IPS DF 6.9 (cell line): Measurements from ENCODE around the gene C1S.

ENCODE experiments used
- DNase-seq: peaks from one replicate; pipeline ENCODE4 v3.0.0-alpha.2; 2013; ENCODE audit warnings: low read depth, low spot score
- H3K27ac ChIP-seq: one replicate; pipeline ENCODE4 v1.5.1; 2013; ENCODE audit warnings: low read length, control low read depth
- H3K27me3 ChIP-seq: 2 replicates; pipeline ENCODE4 v1.6.1; 2013; ENCODE audit warnings: mild to moderate bottlenecking, low read length; ENCODE audit not compliant: control insufficient read depth, insufficient read depth
- H3K36me3 ChIP-seq: 2 replicates; pipeline ENCODE4 v1.6.1; 2013; ENCODE audit warnings: low read length; ENCODE audit not compliant: control insufficient read depth, insufficient read depth
- H3K4me1 ChIP-seq: 2 replicates; pipeline ENCODE4 v1.6.1; 2013; ENCODE audit warnings: low read length; ENCODE audit not compliant: control insufficient read depth, insufficient read depth
- H3K4me3 ChIP-seq: 2 replicates; pipeline ENCODE4 v1.5.1; 2013; ENCODE audit warnings: mild to moderate bottlenecking, low read length
- H3K9me3 ChIP-seq: 2 replicates; pipeline ENCODE4 v1.6.1; 2013; ENCODE audit warnings: low read length, inconsistent platforms; ENCODE audit not compliant: control insufficient read depth, insufficient read depth
- WGBS: extraction: QIAGEN DNeasy Blood & Tissue Kit; methylation state at CpG from one replicate; pipeline ENCODE4 v1.1.7; 2013; ENCODE audit warnings: mixed read lengths, missing lambda C conversion rate; ENCODE audit not compliant: insufficient read length, insufficient coverage; 5-methylcytosine and 5-hydroxymethylcytosine counted together

The C1S gene

DNA sequence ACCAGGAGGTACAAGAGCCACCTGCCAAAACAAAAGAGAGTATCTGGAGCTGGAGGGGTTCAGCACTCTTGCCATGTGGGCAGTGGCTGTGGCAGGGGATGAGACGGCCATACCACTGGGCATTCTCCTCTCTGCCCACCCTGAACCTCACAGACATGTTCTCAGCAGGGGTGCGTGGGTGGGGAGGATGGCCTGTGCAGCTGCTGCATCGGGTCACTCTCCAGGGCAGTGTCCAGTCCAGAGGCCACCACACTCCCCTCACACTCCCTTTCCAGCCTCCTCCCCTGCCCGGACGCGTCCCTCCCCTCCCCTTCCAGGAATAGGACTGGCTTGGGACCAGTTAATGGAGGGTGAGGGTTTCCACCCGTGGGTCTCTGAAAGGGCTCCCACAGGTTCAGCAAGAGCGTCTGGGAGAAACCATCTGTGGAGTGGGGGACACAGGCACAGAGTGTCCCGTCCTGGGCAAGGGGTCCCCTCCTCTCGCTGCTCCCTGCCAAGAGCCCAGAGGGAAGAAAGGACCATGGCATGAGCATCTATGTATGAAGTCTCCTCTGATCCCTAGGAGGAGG, 31.2 kb downstream of the C1S start:
- Histone ChIP-seq H3K36me3 (no peaks in the 10 kb centered on the region), H3K4me1 (peaks cover 11% of the 10 kb centered on the region), H3K4me3 (no peak overlapping the region), H3K27me3 (no peaks in the 10 kb centered on the region), H3K27ac (no peak overlapping the region), H3K9me3 (no peaks in the 10 kb centered on the region)
- DNase-seq, result no peak
- no CpG with 5 or more reads among the region's 10 CpGs for WGBS

DNA sequence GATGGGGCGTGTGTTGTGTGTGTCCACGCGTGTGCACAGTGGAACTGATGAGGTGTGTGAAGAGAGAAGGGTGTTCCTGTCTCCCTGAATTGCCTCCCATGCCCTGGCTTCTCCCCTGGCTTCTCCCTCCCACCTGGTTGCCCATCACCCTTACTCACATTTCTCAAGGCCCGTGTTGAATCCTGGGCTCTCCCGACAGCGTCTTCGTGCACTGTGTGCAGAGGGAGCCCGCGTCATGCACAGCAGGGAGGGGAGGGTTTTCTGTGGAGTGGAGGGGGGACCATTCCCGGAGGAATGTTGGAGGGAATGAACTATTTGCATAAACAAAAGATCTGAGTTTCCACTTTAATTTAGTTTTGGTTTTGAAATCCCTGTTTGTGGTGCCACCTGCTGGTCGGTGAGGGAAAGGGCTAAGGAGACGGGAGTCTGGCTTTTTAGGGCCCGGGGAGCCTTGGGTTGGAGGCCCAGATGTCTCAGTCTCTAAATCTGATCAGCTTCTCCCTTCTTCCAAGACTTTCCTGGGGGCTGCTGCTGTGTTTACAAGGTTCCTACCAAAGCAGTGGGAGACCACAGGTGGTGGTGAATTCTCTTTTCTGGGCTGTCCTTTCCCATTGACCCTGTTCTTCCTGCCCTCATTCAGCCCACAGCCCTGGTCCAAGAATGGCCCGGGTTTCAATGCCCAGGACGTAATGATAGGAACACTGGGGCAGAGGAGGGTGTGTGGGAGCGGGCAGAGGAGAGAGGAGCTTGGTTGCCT, 31.9 kb downstream of the C1S start, which contains the start of gene C1R:
Gene C1R, minus strand, starts transcription at position 217 of the 757 bp plus-strand sequence. Its CDS starts 57 bp downstream, at position 160.
- H3K27me3 ChIP-seq, result no peaks in the 10 kb centered on the region
- H3K4me3 ChIP-seq, result no peak within 1 kb of the TSS; the same call in 1 of the 2 replicates
- no peak within 1 kb of the TSS for H3K27ac ChIP-seq
- DNase-seq, result no peak
- no peaks in the 10 kb centered on the region for H3K36me3 ChIP-seq
- peaks cover 11% of the 10 kb centered on the region for H3K4me1 ChIP-seq
- no CpG with 5 or more reads among the region's 16 CpGs for WGBS
- no peaks in the 10 kb centered on the region for H3K9me3 ChIP-seq

DNA sequence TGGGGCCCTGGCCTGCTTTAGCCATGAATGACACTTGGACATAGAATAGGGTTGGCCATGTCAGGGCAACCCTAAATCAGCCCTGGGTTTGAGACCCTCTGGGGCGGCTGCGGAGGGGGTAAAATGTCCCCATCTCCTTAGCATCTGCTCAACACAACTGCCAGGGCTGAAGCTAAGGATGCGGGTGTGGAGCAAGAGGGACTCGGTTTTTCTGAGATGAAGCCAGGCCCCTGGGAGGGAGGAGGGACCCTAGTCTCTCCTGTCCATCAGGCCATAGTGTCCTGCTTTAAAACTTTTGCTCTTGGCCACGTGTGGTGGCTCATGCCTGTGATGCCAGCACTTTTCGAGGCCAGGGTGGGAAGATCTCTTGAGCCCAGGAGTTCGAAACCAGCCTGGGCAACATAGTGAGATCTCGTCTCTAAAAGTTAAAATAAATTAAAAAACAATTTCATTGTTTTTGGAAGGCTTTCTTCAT, 32.5 kb downstream of the C1S start:
- Histone ChIP-seq H3K4me3 (no peak overlapping the region), H3K4me1 (peaks cover 11% of the 10 kb centered on the region), H3K9me3 (no peaks in the 10 kb centered on the region), H3K27ac (no peak overlapping the region), H3K36me3 (no peaks in the 10 kb centered on the region), H3K27me3 (no peaks in the 10 kb centered on the region)
- WGBS, result no CpG with 5 or more reads among the region's 8 CpGs
- DNase-seq, result no peak

DNA sequence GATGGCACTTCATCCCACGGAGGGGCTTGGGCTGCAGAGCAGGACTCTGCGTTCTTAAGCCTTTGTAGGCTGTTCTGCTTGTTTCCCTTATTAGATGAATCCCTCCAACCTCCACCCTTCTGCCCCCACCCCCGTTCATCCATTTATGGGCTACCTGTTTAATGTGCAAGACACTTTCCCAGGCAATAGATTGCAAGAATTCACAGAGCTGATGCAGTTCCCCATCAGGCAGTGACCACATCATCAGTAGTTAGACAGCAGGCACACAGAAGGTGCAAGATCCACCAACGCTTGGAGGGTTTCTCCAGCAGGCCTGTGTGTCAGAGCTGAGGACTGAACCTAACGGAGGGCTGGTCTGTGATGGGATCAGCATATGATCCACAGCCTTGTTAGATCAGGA, 33.0 kb downstream of the C1S start:
- no peak for DNase-seq
- Histone ChIP-seq H3K9me3 (no peaks in the 10 kb centered on the region), H3K4me3 (no peak overlapping the region), H3K4me1 (peaks cover 11% of the 10 kb centered on the region), H3K27ac (no peak overlapping the region), H3K36me3 (no peaks in the 10 kb centered on the region), H3K27me3 (no peaks in the 10 kb centered on the region)
- WGBS, result no CpG with 5 or more reads among the region's 5 CpGs

DNA sequence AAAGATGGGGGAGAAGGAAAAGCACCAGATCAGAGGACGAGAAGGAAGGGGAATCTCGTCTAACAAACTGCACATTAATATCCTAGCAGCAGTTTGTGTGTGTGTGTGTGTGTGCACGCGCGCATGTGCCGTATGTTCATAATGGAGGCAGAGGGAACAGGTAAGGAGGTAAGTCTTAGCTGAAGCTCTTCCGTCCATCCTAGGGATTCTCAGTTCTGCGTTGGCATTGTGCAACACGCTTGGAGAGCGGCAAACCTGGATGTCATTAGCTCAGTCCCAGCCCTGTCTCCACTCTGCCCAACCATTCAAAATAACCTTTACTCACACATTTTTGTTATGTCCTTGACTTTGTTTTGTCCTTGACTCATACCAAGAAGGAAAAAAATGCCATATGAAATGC, 33.4 kb downstream of the C1S start:
- no peak for DNase-seq
- no peak overlapping the region for H3K4me3 ChIP-seq
- no peaks in the 10 kb centered on the region for H3K9me3 ChIP-seq
- H3K27ac ChIP-seq, result no peak overlapping the region
- WGBS, result no CpG with 5 or more reads among the region's 10 CpGs
- H3K27me3 ChIP-seq, result no peaks in the 10 kb centered on the region
- no peaks in the 10 kb centered on the region for H3K36me3 ChIP-seq
- H3K4me1 ChIP-seq, result peaks cover 11% of the 10 kb centered on the region

DNA sequence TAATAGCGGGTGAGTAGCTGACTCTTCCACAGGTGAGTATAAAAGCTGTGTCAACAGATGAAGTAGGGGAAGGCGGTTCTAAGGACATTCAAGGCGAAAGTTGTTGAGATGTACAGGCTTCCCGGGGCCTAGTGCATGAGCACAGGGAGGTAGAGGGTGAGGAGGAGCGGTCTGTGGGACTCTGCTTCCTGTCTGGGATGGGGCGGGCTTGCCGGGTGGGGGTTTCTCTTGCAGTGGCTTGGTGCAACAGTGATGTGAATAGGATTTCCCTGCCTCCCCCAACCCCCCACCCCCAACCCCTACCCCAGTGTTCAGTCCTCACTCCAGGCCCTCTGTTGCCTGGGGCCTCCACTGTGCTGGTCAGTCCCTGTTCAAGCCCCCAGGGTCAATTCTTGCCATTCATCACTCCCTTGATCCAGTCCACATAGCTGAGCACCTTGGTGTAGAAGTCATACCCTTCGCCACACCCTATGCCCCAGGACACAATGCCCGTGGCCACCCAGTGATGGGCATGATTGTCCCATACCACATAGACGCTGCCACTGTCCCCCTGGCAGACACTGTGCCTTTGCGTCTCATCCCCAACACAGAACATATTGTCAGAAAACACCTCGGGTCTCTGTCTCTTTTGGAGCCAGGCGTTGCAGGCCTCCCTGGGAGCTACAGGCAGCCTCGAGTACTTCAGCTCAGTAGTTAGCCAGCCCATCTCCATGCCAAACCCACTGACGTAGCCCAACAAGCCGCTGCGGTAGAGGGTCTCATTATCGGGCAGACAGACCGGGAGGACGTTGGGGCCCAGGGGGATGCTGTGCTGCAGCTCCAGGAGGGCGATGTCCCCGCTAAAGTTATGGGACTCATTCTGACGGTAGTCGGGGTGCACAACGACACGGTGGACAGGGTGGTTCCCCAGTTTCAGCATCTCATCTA, 35.8 kb downstream of the C1S start:
- no CpG with 5 or more reads among the region's 26 CpGs for WGBS
- H3K27me3 ChIP-seq, result no peaks in the 10 kb centered on the region

DNA sequence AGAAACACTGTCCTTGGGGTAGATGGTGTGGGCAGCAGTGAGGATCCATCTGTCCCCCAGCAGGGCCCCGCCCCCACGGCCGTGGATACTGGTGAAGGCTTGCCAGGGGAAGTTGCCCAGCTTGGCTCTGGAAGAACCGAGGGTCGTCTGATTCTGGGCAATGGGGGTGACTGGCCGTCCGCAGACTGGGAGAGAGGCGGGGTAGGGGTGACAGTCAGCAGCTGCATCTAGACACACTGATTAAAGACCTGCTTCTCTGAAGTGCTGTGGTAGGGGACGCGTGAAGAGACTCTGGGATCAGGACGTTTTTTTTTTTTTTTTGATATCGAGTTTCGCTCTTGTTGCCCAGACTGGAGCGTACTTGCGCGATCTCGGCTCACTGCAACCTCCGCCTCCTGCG, 36.5 kb downstream of the C1S start:
- H3K36me3 ChIP-seq, result peaks cover 5% of the 10 kb centered on the region; the same call in 1 of the 2 replicates
- H3K4me3 ChIP-seq, result no peak overlapping the region
- no peaks in the 10 kb centered on the region for H3K27me3 ChIP-seq
- DNase-seq, result no peak
- H3K9me3 ChIP-seq, result no peaks in the 10 kb centered on the region
- WGBS, result no CpG with 5 or more reads among the region's 19 CpGs
- no peak overlapping the region for H3K27ac ChIP-seq
- H3K4me1 ChIP-seq, result no peaks in the 10 kb centered on the region

More for the DNA sequence above, 35.8 kb downstream of the C1S start:
- Histone ChIP-seq H3K36me3 (peaks cover 5% of the 10 kb centered on the region; the same call in 1 of the 2 replicates), H3K4me3 (no peak overlapping the region), H3K9me3 (no peaks in the 10 kb centered on the region), H3K27ac (no peak overlapping the region), H3K4me1 (no peaks in the 10 kb centered on the region)
- no peak for DNase-seq

DNA sequence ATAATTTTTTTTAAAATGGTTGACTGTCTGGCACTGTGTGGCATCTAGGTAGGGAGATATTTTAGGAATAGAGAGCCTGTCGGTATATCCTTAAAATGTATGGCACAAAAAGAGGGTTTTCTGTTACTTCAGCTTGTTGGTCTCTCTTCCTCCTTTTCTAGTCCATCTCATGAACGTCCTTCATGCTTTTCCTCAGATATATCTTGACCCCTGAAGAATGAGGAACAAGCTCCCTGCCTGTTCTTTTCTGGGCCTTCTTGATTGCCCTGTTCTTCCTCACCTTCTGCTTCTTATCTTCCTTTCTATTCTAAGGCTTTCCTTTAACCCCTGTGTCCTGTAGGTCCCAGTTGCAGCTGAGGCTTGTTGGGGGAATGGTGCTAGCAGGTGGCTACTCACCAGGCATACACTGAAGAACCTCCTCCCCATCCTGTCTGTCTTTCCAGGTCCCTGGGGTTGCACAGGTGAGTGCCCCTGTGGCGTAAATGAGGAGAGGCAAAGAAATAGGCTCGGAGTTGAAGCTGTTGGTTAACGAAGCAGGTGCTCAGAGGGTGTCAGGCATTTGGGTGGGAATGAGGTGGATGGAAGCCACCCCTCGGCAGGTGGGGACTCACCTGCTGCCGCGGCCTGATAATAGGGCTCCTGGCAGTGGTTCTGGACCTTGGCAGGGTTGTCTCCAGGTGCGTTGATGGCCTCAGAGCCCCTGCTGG, 38.9 kb downstream of the C1S start:
- H3K4me3 ChIP-seq, result no peak overlapping the region
- no peaks in the 10 kb centered on the region for H3K9me3 ChIP-seq
- no peak overlapping the region for H3K27ac ChIP-seq
- no peaks in the 10 kb centered on the region for H3K27me3 ChIP-seq
- no CpG with 5 or more reads among the region's 9 CpGs for WGBS
- DNase-seq, result no peak
- no peaks in the 10 kb centered on the region for H3K4me1 ChIP-seq
- peaks cover 5% of the 10 kb centered on the region; the same call in 1 of the 2 replicates for H3K36me3 ChIP-seq

DNA sequence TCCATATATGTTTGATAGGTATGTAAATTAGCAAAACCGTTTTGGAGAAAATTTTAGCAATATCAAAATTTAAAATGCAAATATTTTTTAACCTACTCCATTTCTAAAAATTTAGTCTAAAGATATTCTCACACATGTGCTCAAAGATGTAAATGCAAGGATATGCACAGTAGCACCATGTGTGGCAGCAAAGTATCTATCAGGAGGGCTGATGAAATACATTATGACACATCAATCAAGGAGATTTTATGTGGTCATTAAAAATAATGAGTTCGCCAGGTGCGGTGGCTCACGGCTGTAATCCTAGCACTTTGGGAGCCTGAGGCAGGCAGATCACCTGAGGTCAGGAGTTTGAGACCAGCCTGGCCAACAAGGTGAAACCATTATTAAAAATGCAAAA, 39.7 kb downstream of the C1S start:
- no CpG with 5 or more reads among the region's 4 CpGs for WGBS
- Histone ChIP-seq H3K27me3 (no peaks in the 10 kb centered on the region), H3K36me3 (peaks cover 5% of the 10 kb centered on the region; the same call in 1 of the 2 replicates), H3K27ac (no peak overlapping the region), H3K4me1 (no peaks in the 10 kb centered on the region), H3K9me3 (no peaks in the 10 kb centered on the region), H3K4me3 (no peak overlapping the region)
- no peak for DNase-seq
